GM12872 (cell line): Measurements from ENCODE around the gene GPBP1.

ENCODE experiments used
- TF ChIP-seq, protein P1 (sequence below): IDR thresholded peaks from 3 replicates; pipeline ENCODE4 v1.5.1; 2011; ENCODE audit warnings: low read depth, mild to moderate bottlenecking, low read length, moderate library complexity; ENCODE audit not compliant: insufficient read depth

Gene GPBP1

DNA sequence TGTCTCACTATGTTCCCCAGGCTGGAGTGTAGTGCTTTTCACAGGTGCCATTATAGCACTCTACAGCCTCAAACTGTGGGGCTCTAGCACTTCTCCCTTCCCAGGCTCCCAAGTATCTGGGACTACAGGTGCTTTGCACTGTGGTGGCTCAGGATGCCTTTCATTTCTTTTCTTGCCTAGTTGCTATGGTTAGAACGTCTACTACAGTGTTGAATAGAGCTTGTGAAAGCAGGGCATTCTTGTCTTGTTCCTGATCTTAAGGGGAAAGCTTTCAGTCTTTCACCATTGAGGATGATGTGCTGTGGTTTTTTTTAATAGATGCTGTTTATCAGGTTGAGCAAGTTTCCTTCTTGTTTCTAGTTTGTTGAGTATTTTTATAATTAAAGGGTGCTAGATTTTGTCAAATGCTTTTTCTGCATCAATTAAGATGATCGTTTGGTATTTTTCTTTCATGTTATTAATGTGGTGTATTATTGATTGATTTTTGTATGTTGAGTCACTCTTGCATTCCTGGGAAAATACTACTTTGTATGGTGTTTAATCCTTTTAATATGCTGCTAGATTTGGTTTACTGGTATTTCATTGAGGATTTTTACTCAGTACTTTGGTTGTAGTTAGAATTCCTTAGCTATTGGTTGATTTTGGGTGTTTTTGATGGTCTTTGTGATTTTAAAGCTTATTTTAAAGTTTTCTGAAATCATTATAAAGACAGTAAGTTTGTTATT, 35.6 kb downstream of the GPBP1 start:
- TF ChIP-seq, protein P1, sequence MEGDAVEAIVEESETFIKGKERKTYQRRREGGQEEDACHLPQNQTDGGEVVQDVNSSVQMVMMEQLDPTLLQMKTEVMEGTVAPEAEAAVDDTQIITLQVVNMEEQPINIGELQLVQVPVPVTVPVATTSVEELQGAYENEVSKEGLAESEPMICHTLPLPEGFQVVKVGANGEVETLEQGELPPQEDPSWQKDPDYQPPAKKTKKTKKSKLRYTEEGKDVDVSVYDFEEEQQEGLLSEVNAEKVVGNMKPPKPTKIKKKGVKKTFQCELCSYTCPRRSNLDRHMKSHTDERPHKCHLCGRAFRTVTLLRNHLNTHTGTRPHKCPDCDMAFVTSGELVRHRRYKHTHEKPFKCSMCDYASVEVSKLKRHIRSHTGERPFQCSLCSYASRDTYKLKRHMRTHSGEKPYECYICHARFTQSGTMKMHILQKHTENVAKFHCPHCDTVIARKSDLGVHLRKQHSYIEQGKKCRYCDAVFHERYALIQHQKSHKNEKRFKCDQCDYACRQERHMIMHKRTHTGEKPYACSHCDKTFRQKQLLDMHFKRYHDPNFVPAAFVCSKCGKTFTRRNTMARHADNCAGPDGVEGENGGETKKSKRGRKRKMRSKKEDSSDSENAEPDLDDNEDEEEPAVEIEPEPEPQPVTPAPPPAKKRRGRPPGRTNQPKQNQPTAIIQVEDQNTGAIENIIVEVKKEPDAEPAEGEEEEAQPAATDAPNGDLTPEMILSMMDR: no peak

DNA sequence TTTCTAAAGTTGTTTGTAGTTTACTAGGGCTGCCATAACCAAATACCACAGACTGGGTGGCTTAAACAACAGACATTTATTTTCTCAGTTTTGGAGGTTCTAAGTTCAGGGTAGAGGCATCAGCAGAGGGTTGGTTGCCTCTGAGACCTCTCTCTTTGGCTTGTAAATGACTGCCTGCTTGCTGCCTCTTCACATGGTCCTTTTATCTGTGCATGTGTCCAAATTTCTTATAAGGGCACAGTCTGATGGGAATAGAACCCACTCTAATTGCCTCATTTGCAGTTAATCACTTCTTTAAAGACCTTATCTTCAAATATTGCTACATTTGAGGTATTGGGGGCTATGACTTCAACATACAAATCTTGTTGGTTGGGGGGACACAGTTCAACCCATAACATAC, 36.8 kb downstream of the GPBP1 start:
- TF ChIP-seq, protein P1: no peak

DNA sequence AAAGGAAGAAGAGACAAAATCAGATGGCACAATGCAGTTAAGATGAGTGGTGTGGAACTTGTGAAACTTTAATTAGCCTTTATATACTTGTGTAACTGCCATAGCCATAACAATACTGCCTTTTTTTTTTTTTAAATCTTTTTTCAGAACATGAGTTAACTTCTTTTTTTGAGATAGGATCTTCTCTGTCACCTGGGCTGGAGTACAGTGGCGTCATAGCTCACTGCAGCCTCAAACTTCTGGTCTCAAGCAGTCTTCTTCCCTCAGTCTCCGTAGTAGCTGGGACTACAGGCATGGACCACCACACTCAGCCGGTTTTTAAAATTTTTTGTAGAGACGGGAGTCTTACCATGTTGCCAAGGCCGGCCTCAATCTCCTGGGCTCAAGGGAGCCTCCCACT, 37.2 kb downstream of the GPBP1 start:
- TF ChIP-seq, protein P1: no peak

DNA sequence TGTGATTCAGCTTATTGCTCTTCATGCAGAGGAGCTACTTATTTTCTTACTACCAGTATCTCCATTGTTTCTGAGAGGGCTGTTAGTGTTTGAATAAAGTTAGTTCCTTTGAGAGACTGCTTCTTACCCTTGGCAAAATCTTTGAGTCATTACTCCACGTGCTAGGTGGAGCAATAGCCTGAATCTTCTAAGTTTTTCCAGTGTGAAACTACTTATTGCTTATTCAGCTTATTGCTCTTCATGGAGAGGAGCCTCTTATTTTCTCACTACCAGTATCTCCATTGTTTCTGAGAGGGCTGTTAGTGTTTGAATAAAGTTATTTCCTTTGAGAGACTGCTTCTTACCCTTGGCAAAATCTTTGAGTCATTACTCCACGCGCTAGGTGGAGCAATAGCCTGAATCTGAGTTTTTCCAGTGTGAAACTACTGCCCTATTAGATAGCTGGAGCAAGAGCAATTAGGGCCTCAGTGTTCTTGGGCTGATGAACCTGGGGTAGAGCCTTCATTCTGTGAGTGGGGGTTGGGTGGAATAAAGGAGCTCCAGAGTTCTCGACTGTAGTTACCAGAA, 41.9 kb downstream of the GPBP1 start:
- TF ChIP-seq, protein P1: no peak

DNA sequence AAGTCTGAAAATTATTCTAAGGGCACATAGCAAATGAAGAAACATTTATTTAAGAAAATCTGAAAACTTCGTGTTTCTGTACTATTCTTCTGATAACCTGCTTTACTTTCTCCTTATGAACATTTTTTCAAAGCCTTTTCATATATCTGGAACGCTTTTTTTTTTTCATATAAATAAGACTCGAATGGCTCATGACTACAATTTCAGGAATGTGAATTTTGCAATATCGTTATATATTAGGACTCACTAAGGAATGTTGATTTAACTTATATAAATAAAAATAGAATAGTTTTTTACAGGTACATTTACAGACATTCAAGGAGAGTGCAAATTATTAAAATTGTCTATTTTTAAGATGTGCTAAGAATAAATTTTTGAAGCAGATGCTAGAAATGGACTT, 42.9 kb downstream of the GPBP1 start:
- TF ChIP-seq, protein P1: no peak

DNA sequence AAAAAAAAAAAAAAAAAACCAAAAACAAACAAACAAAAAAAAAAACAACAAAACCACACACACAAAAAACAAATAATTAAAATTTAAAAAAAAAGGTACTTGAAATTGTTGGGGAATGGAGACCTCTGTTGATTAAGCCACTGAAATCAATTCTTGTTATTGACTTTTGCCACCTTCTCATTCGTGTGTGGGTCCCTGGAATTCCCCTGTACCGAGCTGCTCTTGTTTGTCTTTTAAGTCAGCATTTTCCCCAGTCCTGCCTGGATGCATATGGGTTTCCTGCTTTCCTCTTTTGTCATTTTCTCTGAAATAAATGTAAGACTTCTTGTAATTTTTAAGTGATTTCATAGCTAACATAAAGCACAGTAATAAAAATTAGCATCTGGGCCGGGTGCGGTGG, 45.5 kb downstream of the GPBP1 start:
- TF ChIP-seq, protein P1: no peak

DNA sequence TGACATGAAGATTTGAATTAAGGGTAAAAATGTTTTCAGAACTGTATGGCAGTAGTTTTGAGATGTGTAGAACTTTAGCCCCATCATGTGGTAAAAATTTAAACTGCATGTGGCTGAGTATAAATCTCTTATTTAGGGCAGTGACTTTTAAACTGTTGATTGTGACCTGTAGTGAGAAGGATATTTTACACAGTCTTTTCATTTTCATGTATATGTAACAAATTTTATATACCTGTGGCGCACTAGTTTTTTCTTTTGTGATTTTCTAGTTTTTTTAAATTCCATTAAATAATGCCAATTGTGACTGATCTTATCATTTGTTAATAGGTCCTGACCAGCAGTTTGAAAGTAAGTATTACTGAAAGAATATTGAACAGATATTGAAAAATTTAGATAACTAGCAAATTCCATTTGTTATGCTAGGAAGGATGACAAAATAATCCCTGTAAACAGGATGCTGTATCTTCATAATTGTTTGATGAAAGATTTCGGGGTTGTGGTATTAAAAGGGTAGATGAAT, 47.2 kb downstream of the GPBP1 start:
- TF ChIP-seq, protein P1: peak; percentile 62
